GM21619 (cell line): ENCODE results near the gene TMEM117.

Experiments used
- ATAC-seq: cut with Tn5 transposase; IDR thresholded peaks from one replicate; pipeline ENCODE4 v1.9.1; 2021; ENCODE audit not compliant: unreplicated experiment

TMEM117 gene

DNA sequence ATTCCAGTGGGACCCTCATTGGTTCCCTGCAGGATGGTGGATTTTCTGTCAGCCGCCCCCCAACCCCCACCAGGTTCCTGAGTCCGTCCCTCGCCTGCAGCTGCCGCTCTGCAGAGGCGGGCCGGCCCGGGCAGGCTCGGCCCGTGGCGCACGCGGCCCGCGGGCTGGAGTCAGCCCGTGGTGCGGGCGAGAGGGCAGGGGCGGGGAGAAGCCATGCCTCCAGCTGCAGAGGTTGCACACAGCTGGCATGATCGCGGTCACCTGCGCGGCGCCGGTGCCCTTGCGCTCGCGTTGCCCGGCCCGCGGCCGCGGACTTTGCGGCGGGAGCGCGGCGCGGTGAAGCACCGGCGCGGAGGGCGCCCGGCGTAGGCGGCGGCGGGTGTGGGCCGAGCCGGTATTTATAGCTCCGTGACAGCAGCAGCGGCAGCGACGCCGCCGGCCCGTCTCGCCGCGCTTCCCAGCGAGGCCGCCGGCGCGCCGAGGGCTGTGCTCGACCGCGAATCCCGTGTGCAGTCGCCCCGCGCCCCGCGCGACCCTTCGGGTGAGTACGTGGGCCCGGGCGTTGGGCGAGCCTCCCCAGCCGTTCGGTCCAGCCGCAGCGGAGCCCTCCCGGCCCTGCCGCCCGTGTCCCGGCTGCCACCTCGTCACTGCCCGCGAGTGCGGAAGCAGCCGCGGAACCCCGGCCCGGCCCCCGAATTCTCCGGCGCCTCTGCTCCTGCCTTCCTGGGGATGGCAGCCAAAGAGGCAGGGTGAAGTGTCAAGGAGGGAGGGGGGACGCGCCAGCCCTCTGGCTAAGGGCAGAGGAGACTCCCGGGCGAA is at the start of gene TMEM117:
Gene TMEM117, plus strand, starts transcription at position 426 of the 819 bp plus-strand sequence.
- peak; percentile 76 for ATAC-seq

DNA sequence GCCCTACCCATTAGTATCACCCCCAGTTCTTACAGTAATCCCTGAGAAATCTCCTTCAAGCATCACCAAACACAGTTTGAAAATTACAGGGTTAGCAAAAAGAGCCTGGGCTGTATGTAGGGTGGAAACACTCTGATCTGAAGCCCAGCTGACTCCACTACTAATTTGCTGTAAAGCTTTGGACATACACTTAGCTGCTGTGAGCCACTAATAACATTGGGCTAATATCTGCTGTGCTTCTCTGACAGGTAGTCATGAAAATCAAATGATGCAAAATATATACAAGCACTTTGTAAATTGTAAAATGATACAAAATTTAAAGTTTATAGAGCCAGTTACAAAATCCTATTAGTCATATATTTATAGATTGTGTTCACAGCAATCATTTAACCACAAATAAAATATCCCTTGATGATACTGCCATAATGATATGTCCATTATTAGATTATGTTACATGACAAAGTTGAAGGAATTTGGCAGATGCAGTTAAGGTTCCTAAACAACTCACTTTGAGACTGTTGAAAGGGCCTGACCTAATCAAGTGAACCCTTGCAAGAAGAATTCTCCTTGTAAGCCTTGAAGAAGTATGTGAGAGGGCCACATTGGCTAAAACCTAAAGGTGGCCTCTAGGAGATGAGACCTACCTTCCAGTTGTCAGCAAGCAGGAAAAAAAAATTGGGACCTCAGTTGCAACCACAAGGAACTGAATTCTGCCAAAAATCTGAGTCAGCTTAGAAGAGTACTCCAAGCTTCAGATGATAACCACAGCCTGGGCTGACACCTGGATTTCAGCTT is 48.8 kb upstream of the TMEM117 start:
- no peak for ATAC-seq

DNA sequence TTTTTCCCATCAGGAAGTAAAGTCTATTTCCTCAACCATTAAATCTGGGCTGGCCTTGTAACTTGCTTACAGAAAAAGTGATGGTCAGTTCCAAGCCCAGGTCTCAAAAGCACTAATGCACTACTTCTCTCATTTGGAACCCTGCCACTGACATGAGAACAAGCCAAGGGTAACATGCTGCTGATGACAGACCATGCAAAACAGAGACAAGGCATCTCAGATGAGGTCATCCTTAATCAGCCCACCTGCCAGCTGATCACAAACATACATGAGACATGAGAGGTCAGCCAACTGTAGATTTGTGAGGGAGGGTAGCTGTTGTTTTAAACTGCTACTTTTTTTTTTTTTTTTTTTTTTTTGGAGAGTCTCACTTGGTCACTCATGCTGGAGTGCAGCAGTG is 45.9 kb upstream of the TMEM117 start:
- ATAC-seq = peak; percentile 46

DNA sequence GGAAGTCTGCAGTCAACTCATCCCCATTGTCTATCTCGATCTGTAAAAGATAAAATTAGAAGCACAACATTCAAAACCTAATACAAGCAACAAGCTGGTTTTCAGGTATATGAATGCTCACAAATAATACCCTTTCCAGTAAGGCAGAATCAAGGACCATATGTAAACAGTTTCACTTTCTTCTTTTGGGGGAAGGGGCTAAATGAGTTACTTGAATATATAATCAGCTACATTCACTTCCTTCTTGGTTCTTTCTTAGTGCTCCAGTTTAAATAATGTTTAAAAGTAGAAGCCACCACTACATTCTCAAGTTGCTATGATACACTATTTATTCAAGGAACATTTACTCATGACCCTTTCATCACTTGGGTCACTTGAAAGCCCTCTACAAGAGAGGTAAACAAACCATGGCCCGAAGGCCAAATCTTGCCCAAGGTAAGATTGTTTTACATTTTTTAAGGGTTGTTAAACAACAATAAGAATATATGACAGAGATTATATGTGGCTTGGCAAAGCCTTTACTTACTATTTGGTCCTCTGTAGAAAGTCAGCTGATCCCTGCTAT is 40.1 kb upstream of the TMEM117 start:
- ATAC-seq = no peak

- no peak for ATAC-seq
Measured at GRCh38 chr12:43797561-43798217, 38.2 kb upstream of the TMEM117 start.

GRCh38 chr12:43805149-43805859 is 30.6 kb upstream of the TMEM117 start:
- ATAC-seq = no peak

GRCh38 chr12:43805860-43806736 is 29.8 kb upstream of the TMEM117 start, which contains the start of gene TWF1:
TSS of gene TWF1 (minus strand) at chr12:43806317. CDS start at chr12:43806245, 72 bp downstream.
- ATAC-seq = peak; percentile 92

DNA sequence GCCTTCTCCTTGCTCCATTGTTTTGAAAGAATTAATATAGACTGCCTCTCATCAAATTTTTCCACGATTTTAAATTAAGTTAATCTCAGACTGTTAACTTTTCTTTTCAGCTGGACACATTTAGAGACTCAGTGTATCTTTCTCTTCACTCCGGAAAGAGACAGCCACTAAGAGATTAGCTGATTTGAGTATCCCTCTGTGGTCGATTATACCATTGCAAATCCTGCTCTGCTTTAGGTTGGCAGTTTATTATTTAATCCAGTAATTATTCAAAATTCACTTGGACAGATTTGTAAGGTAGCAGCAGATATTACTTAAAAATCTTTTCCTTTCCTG is 29.2 kb upstream of the TMEM117 start:
- no peak for ATAC-seq

DNA sequence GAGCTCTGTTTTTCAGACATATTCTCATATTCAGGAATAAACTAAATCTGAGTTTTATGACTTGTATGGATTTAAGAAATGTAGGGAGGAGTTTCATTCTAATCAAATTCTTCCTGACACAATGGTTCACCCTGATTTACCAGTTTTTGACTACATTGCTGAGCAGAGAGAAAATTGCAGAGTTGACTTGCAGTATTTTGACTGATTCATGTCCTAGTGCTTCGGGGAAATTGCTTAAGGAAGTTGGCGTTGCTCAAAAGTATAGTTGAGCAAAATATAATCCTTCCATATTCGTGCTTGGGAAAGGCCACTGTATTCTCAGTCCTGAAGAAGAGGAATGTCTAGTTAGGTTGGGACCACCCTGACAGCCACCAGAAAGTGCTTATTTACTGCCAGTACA is 28.5 kb upstream of the TMEM117 start:
- ATAC-seq = no peak

GRCh38 chr12:43812057-43812456 is 23.8 kb upstream of the TMEM117 start:
- no peak for ATAC-seq

DNA sequence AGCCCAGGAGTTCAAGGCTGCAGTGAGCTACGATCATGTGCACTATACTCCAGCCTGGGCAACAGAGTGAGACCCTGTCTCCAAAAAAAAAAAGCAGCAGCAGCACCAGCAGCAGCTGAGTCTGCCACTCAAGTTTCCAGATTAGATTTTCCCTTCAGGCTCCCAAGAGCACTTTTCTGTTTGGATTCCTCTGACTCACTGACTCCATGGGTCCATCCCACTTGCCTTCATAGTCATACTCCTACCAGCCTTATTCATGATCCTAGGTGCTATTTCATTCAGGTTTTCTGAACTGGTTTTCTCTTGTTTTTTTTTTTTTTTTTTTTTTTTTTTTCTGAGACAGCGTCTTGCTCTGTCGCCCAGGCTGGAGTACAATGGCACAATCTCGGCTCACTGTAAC is 23.0 kb upstream of the TMEM117 start:
- no peak for ATAC-seq

GRCh38 chr12:43815416-43815815 is 20.5 kb upstream of the TMEM117 start:
- no peak for ATAC-seq

- ATAC-seq = no peak
Measured at GRCh38 chr12:43816168-43816567, 19.7 kb upstream of the TMEM117 start.

- ATAC-seq = no peak
Measured at GRCh38 chr12:43824207-43824775, 11.6 kb upstream of the TMEM117 start.

GRCh38 chr12:43826681-43827080 is 9.2 kb upstream of the TMEM117 start:
- no peak for ATAC-seq

DNA sequence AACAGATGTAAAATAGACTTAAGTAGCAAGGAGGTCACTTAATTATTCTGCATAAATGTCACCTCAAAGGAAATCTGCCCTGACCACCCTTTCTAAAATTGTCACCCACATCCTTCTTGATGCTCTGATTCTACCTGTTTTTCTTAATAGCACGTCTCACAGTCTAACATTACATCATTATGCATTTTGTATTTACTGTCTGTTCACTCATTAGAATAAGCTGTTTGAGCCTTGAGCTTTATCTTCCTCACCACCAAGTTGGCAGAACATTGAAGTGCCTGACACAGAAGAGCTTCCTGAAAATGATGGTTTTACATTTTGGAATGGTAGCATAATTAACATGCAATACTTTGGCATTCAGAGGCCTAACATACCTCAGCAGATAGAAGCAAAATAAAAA is 8.8 kb upstream of the TMEM117 start:
- no peak for ATAC-seq

DNA sequence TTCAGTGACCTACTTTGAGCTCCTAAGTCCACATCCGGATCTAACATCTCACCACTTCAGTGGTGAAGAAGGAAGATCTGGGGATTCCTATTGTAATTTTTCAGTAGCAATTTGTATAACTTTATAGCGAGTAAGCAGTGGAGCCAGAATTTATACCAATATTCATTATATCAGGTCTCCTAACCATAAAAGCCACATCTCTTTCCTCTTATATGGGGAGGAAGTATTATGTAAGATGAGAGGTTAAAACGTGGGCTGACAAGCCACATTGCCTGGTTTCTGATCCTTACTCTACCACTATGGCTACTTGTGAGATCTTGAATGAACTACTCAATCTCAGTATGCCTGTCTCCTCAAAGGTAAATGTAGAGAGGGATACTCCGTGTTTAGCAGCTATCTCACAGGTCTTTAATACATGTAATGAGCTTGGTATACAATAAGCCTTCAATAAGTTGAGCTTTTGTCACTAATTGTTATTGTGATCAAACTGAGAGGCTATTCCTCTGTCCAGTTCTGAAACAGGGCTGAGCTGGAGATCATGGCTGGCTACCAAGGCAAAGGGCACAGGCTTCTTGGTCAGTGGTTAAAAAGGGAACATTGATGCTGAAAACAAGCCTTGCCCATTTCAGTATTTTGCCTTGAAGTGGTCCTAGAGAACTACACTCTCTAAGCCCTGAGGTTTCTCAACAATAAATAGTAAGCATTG is 3.3 kb upstream of the TMEM117 start:
- no peak for ATAC-seq

- ATAC-seq = peak; percentile 0
Measured at GRCh38 chr12:43835264-43835655, 621 bp upstream of the TMEM117 start.

GRCh38 chr12:43836475-43836989 is 651 bp downstream of the TMEM117 start:
- ATAC-seq = peak; percentile 22
